Measurements from ENCODE around the gene SCCPDH.

SCCPDH gene

DNA sequence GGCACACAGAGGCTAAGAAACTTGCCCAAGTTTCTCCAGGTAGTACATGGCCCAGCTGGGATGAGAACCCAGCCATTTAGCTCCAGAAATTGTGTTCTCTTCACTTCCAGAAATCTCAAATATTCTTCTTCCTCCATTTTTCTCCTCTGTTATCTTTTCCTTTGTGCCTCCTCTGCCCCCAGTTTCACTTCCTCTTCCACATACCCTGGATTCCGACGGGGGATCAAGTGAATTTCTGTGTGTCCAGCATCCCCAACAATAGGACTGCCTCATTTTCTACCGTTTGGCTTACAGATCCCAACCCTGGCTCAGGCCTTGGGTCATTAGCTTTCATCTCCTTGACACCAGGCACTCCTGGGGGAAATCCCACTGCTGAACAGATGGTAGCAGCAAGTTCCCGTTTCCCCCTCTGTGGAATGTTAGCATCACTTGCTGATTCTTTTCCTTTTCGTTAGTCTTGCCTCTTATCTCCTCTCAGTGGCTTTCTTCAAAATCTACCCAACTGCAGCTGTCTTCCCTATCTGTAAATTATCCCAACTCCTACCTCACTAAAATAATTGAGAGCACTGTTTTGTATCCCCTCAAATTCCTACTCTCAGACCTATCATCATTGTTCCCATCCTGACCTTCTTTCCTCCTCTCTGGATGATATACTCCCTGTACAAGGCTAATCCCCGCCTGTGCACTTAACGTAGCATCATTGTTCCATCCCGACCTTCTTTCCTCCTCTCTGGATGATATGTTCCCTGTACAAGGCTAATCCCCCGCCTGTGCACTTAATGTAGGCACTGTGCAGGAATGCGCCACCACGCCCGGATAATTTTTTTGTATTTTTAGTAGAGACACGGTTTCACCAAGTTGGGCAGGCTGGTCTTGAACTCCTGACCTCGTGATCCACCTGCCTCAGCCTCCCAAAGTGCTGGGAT is 36.5 kb downstream of the SCCPDH start:
- TF ChIP-seq CTCF (IDR thresholded peaks at IDR 0.05; ENCODE audit: low read depth, low read length), result no peak
- DNase-seq (ENCODE audit: extremely low read depth, low read depth), result no peak

GRCh38 chr1:246761396-246761795 is 37.2 kb downstream of the SCCPDH start:
- TF ChIP-seq CTCF (IDR thresholded peaks at IDR 0.05; ENCODE audit: low read depth, low read length), result no peak
- DNase-seq (ENCODE audit: extremely low read depth, low read depth), result no peak

DNA sequence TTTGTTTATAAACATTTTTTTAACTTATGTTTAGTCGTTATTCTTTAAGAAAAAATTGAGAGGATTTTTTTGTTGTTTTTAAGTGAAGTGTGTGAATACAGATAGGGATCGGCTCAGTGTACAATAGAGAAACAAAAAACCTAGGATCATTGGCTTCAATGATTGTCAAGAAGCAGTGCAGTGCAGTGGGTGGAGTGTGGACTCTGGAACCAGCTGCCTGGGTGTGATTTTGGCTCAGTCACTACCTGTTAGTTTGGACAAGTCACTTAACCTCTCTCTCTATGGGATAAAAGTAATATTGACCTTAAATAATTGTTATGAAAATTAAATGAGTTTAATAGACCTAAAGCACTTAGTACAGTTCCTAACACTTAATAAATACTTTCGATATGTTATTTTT is 41.3 kb downstream of the SCCPDH start:
- TF ChIP-seq CTCF (IDR thresholded peaks at IDR 0.05; ENCODE audit: low read depth, low read length), result no peak
- DNase-seq (ENCODE audit: extremely low read depth, low read depth), result no peak

GRCh38 chr1:246768403-246769020 is 44.3 kb downstream of the SCCPDH start:
- TF ChIP-seq CTCF (IDR thresholded peaks at IDR 0.05; ENCODE audit: low read depth, low read length), result no peak

DNA sequence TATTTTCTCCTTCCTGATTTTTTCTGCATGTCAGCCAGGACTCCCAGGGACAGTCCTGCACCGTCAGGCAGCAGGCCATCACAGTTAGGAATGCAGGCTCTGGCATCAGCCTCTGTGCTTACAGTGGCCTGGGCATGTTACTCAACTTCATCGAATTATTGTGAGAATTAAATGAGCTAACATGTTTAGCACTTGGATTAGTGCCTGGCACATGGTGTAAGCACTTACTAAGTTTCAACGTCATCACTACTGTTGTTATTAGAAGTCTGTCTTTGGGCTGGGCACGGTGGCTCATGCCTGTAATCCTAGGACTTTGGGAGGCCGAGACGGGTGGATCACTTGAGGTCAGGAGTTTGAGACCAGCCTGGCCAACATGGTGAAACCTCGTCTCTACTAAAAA is 45.1 kb downstream of the SCCPDH start:
- peak; percentile 94 for DNase-seq (ENCODE audit: extremely low read depth, low read depth)
- no peak for TF ChIP-seq CTCF (IDR thresholded peaks at IDR 0.05; ENCODE audit: low read depth, low read length)

More at GRCh38 chr1:246768403-246769020, 44.3 kb downstream of the SCCPDH start:
- no peak for DNase-seq (ENCODE audit: extremely low read depth, low read depth)

DNA sequence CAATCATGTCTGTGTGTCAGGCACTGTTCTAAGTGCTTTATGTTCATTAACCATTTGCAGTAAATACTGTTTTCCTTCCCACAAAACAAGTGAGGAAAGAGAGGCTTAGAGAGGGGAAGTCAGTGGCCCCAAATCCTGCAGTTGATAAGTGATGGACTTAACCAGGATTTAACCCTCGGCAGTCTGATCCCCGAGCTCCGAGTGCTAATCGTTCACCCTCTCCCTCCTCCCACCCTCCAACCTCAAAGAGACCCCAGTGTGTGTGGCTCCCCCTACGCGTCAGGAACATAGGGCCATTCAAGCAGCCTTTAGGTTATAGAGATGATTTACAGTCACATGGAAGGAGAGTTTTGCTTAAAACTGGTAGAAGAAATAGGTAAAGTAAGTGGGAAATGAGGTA is 47.2 kb downstream of the SCCPDH start:
- DNase-seq (ENCODE audit: extremely low read depth, low read depth), result no peak
- no peak for TF ChIP-seq CTCF (IDR thresholded peaks at IDR 0.05; ENCODE audit: low read depth, low read length)

DNA sequence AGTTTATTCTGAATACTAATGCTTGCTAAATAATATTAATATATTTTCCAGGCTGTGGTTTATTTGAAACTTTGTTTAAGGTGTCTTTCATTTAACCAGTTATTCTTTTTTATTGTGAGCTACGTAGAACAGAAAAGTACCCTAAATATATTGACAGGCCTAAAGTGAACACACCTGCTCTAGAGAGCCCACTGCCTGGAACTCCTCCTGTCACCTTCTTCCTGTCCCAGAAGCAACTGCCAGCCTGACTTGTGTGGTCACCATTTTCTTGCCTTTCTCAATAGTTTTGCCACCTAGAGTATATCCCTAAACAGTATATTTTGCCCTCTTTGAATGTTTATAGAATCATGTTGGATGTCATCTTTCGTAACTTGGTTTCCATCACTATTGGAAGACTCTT is 48.5 kb downstream of the SCCPDH start:
- TF ChIP-seq CTCF (IDR thresholded peaks at IDR 0.05; ENCODE audit: low read depth, low read length), result no peak
- no peak for DNase-seq (ENCODE audit: extremely low read depth, low read depth)

All from AG09319 (cell line).